ENCODE measurements around the gene PIP.
"Not testable (repeated sequence)": the region's sequence is repeated elsewhere in the genome, so short reads cannot be mapped to it uniquely, and the experiment has no call there.

Gene PIP

DNA sequence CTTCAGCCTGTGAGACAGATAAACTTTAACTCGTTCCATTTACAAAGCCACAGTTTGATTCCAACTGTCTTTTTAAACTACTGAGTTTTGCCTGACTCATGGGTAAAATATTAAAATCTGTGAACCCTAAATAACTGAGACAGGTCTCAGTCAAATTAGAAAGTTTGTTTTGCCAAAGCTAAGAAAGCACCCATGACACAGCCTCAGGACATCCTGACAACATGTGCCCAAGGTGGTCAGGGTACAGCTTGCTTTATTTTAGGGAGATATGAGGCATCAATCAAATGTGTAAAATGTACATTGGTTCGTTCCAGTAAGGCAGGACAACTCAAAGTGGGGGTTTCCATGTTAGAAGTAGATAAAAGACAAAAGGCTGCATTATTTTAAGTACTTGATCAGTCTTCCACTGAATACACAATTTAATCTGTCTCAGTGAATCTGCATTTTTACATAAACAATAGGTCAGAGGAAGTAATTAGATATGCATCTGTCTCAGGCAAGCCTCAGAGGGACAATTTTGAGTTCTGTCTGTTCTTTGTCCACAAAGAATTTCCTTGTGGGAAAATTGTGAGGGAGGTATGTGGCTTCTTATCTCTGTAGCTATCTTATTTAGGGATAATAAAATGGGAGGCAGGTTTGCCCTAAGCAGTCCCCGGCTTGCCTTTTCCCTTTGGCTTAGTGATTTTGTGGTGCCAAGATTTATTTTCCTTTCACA, 11.0 kb upstream of the PIP start:
- DNase-seq (ENCODE audit: low spot score): no peak
- TF ChIP-seq CTCF (IDR thresholded peaks at IDR 0.05; ENCODE audit: extremely low read depth, missing control alignments): no peak

DNA sequence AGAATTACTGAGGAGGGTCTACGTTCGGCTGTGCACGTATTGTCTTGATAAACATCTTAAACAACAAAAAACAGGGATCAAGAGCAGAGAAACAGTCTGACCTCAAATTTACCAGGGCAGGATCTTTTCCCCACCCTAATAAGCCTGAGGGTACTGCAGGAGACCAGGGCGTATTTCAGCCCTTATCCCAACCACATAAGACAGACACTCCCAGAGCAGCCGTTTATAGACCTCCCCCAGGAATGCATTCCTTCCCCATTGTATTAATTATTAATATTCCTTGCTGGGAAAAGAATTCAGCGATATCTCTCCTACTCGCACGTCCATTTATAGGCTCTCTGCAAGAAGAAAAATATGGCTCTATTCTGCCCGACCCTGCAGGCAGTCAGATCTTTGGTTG, 8.6 kb upstream of the PIP start:
- not testable (repeated sequence) for DNase-seq (ENCODE audit: low spot score)

DNA sequence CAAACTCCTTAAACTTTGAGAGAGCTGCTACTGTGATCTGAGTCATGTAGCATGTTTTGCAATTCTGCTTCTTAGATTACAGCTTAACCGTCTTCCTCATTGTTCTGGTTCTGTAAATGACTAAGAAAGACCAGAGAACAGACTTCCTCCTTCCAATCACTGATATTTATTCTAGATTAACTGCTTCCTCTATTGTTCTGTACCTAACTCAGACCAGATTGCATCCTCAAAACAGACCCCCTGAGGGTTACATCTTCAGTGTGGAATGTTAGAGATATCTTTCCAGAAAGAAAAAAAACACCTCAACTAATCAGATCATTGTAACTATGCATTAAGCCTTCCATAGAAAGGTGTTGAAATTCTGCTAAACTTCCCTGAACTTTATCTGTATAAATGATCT, 5.7 kb upstream of the PIP start:
- DNase-seq (ENCODE audit: low spot score): no peak
- no peak for TF ChIP-seq CTCF (IDR thresholded peaks at IDR 0.05; ENCODE audit: extremely low read depth, missing control alignments)

GRCh38 chr7:143129051-143129450, 2.8 kb upstream of the PIP start:
- no peak for DNase-seq (ENCODE audit: low spot score)
- no peak for TF ChIP-seq CTCF (IDR thresholded peaks at IDR 0.05; ENCODE audit: extremely low read depth, missing control alignments)

DNA sequence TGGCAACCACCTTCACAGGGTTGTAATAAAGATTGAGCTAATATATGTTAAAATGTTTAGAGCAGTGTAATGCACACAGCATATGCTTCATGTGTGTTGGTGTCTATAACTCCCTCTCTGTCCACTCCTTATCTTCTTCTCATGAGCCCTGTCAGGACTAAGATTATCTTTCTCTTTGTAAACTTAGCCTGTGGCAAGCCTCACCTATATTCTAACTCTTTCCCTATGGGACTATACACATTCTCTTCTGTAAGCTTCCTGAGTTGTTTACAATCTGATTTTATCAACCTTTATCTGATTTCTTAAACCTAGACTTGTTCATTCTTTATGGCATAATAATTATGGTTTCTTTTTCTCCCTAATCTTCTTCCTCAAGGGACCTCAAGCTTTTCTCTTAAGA, 2.4 kb upstream of the PIP start:
- TF ChIP-seq CTCF (IDR thresholded peaks at IDR 0.05; ENCODE audit: extremely low read depth, missing control alignments): no peak
- DNase-seq (ENCODE audit: low spot score): no peak

DNA sequence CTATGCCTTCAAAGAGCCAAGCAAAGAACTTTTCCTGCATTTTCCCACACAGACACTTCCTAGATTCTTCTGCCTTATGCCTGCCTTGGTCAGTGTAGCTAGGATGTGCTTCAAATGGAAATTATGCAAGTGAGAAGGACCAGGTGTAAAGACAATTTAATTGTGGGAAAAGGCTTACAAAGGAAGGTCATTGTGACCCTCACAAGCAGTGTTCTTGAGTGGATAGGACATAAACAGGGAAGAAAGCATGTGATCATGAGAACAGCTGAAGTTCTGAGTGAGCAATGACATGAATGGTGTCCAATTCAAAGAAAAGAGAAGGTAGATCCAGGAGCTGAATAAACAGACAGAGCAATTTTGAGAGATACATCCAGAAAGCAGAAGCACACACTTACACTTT, 1.3 kb upstream of the PIP start:
- no peak for DNase-seq (ENCODE audit: low spot score)
- no peak for TF ChIP-seq CTCF (IDR thresholded peaks at IDR 0.05; ENCODE audit: extremely low read depth, missing control alignments)

DNA sequence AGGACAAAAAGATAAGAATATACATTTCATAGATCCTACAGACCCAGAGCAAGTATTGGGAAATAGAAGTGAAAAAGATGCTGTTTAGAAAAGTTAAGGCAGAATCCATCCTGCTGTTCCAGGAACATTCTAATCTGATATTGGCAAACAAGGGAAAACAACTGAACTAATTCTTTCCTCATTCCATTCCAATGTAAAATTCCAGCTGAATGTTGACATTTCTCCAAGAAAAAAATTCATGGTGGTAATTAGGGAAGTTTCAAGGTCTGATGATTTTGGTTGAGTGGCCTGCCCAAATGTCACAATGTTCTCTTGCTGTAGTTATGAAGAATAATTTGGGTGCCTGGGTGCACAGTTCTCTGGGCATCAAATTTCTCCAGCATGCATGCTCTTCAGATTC, 15.2 kb downstream of the PIP start:
- no peak for DNase-seq (ENCODE audit: low spot score)
- no peak for TF ChIP-seq CTCF (IDR thresholded peaks at IDR 0.05; ENCODE audit: extremely low read depth, missing control alignments)

DNA sequence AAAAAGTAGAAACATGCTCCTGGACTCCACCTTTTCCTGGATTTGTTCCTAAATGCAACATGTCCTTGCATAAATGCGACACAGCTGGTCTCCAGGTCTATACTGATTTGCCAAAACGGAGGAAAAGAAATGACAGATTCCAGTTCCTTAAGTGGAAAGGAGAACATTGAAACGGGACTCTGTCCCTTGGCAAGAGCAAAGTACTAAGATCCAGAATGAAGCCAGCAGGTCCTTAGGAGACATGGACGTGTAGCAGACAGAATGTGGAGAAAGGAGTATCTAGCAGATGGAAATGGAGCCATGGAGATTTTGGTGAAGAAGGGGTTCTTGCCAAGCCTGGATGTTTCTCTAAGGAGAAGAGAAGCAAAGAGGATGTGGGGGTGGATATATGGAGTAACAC, 16.2 kb downstream of the PIP start:
- no peak for TF ChIP-seq CTCF (IDR thresholded peaks at IDR 0.05; ENCODE audit: extremely low read depth, missing control alignments)
- no peak for DNase-seq (ENCODE audit: low spot score)
